GM23338 (cell line): ENCODE results near the gene PREP. TPM values are rescaled to one million over a fixed set of nuclear protein-coding genes. Genes with fewer than 3 reads are reported as not detected.

Experiments
- ATAC-seq: fragments of 200-7000 bp; cut with Tn5 transposase; 3 replicates; pipeline ENCODE4 v1.9.1; 2020
- DNase-seq: peaks from one replicate; pipeline ENCODE4 v3.0.0-alpha.2; 2015; ENCODE audit warnings: low spot score
- H2AFZ ChIP-seq: fragments of 200-600 bp; sonication (generic); 2 replicates; pipeline ENCODE4 v1.8.0; 2016; ENCODE audit warnings: antibody characterized with exemption, mild to moderate bottlenecking, moderate library complexity
- H3F3A ChIP-seq: fragments of 200-600 bp; sonication (generic); replicated peaks from 2 replicates; pipeline ENCODE4 v1.8.0; 2017; ENCODE audit warnings: antibody characterized with exemption, mixed run types, low read depth
- H3K27ac ChIP-seq: fragments of 200-600 bp; sonication (generic); 2 replicates; pipeline ENCODE4 v1.6.1; 2016; ENCODE audit warnings: low read depth
- H3K27me3 ChIP-seq: fragments of 200-600 bp; sonication (generic); 2 replicates; pipeline ENCODE4 v1.8.0; 2016; ENCODE audit warnings: mild to moderate bottlenecking, mixed run types, moderate library complexity; ENCODE audit not compliant: insufficient read depth
- H3K36me3 ChIP-seq: fragments of 200-600 bp; sonication (generic); 2 replicates; pipeline ENCODE4 v1.8.0; 2016; ENCODE audit warnings: mild to moderate bottlenecking; ENCODE audit not compliant: insufficient read depth
- H3K4me1 ChIP-seq: fragments of 200-600 bp; sonication (generic); 2 replicates; pipeline ENCODE4 v1.8.0; 2016; ENCODE audit warnings: mild to moderate bottlenecking, moderate library complexity; ENCODE audit not compliant: insufficient read depth
- H3K4me2 ChIP-seq: fragments of 200-600 bp; sonication (generic); 2 replicates; pipeline ENCODE4 v1.7.1; 2017; ENCODE audit warnings: mixed run types
- H3K4me3 ChIP-seq: fragments of 200-600 bp; sonication (generic); 2 replicates; pipeline ENCODE4 v1.6.1; 2016; ENCODE audit warnings: mixed run types
- H3K79me2 ChIP-seq: fragments of 200-600 bp; sonication (generic); replicated peaks from 2 replicates; pipeline ENCODE4 v1.8.0; 2017; ENCODE audit warnings: mild to moderate bottlenecking; ENCODE audit not compliant: insufficient read depth
- H3K9me2 ChIP-seq: fragments of 200-600 bp; sonication (generic); 2 replicates; pipeline ENCODE4 v1.8.0; 2017; ENCODE audit not compliant: insufficient read depth
- H4K20me1 ChIP-seq: fragments of 200-600 bp; sonication (generic); replicated peaks from 2 replicates; pipeline ENCODE4 v1.8.0; 2017; ENCODE audit warnings: mild to moderate bottlenecking; ENCODE audit not compliant: insufficient read depth
- H3K27ac Mint-ChIP-seq: 2 replicates; pipeline ENCODE4 v1.8.0; 2020; ENCODE audit warnings: inconsistent platforms, mild to moderate bottlenecking, moderate library complexity, mixed read lengths
- H3K27me3 Mint-ChIP-seq: 3 replicates; pipeline ENCODE4 v1.8.0; 2022; ENCODE audit warnings: low read depth, mild to moderate bottlenecking, moderate library complexity, mixed read lengths, inconsistent platforms; ENCODE audit not compliant: insufficient read depth, poor library complexity
- H3K36me3 Mint-ChIP-seq: 3 replicates; pipeline ENCODE4 v1.8.0; 2021; ENCODE audit warnings: low read depth, mild to moderate bottlenecking, inconsistent platforms, moderate library complexity, mixed read lengths
- H3K4me1 Mint-ChIP-seq: 3 replicates; pipeline ENCODE4 v1.8.0; 2020; ENCODE audit warnings: mild to moderate bottlenecking, inconsistent platforms, mixed read lengths
- H3K4me3 Mint-ChIP-seq: 3 replicates; pipeline ENCODE4 v1.8.0; 2021; ENCODE audit warnings: moderate library complexity, mild to moderate bottlenecking, inconsistent platforms, mixed read lengths
- H3K9me3 Mint-ChIP-seq: 3 replicates; pipeline ENCODE4 v1.8.0; 2020; ENCODE audit warnings: moderate library complexity, mild to moderate bottlenecking, inconsistent platforms, mixed read lengths
- CREB1 ChIP-seq: fragments of 250-450 bp; sonication (Bioruptor Pico); IDR thresholded peaks from 2 replicates; pipeline ENCODE4 v1.5.0; 2020; ENCODE audit warnings: low read depth, mild to moderate bottlenecking, moderate library complexity
- CTCF ChIP-seq, 2 experiments: fragments of 200-600 bp in 1 of 2; sonication (generic) in 1 of 2; conservative IDR thresholded peaks; 2 replicates each; pipeline versions ENCODE4 v1.5.1 to v1.6.1; 2016 to 2017; ENCODE audit warnings: antibody characterized with exemption in 2 of 2, low read depth in 2 of 2, mild to moderate bottlenecking in 2 of 2, moderate library complexity in 1 of 2
- ETS1 ChIP-seq: IDR thresholded peaks from 2 replicates; pipeline ENCODE4 v1.6.1; 2016; ENCODE audit warnings: antibody characterized with exemption
- EZH2 ChIP-seq: fragments of 200-600 bp; sonication (generic); IDR thresholded peaks from one replicate; pipeline ENCODE4 v1.8.0; 2017; ENCODE audit warnings: antibody characterized with exemption, mild to moderate bottlenecking, low read depth; ENCODE audit not compliant: unreplicated experiment
- EZH2phosphoT487 ChIP-seq: fragments of 200-600 bp; sonication (generic); IDR thresholded peaks from one replicate; pipeline ENCODE4 v1.8.1; 2018; ENCODE audit warnings: antibody characterized with exemption; ENCODE audit not compliant: unreplicated experiment
- JUNB ChIP-seq: IDR thresholded peaks from one replicate; pipeline ENCODE4 v1.6.1; 2016; ENCODE audit warnings: antibody characterized with exemption; ENCODE audit not compliant: unreplicated experiment
- NANOG ChIP-seq: IDR thresholded peaks from 2 replicates; pipeline ENCODE4 v1.6.1; 2016; ENCODE audit warnings: antibody characterized with exemption, borderline replicate concordance
- POLR2AphosphoS5 ChIP-seq: IDR thresholded peaks from 2 replicates; pipeline ENCODE4 v1.6.1; 2016; ENCODE audit warnings: antibody characterized with exemption, low read depth
- REST ChIP-seq: IDR thresholded peaks from one replicate; pipeline ENCODE4 v1.6.1; 2018; ENCODE audit warnings: antibody characterized with exemption; ENCODE audit not compliant: unreplicated experiment
- STAT1 ChIP-seq: IDR thresholded peaks from one replicate; pipeline ENCODE4 v1.6.1; 2016; ENCODE audit warnings: antibody characterized with exemption; ENCODE audit not compliant: unreplicated experiment
- ZNF114 ChIP-seq: fragments of 250-450 bp; sonication (Bioruptor Pico); IDR thresholded peaks from 2 replicates; pipeline ENCODE4 v1.5.0; 2020; ENCODE audit warnings: mild to moderate bottlenecking, moderate library complexity
- ZNF331 ChIP-seq: fragments of 250-450 bp; sonication (Bioruptor Pico); IDR thresholded peaks from 2 replicates; pipeline ENCODE4 v1.5.0; 2020; ENCODE audit warnings: low read depth, mild to moderate bottlenecking, moderate library complexity
- ZNF462 ChIP-seq: fragments of 250-450 bp; sonication (Bioruptor Pico); IDR thresholded peaks from 2 replicates; pipeline ENCODE4 v1.5.0; 2020; ENCODE audit warnings: mild to moderate bottlenecking, moderate library complexity
- polyA plus RNA-seq: library from polyadenylated mRNA; unstranded; fragments of >200 nt; fragmentation: Nextera tagmentation; extraction: Ambion mirVana; gene quantifications from 2 replicates; pipeline ENCODE4 v1.2.1, GENCODE V29; 2016
- total RNA-seq: library from RNA; depleted of rRNA; stranded (reverse); fragments of >200 nt; shearing (Covaris generic); gene quantifications from 2 replicates; pipeline ENCODE4 v1.2.3, GENCODE V29; 2014

Gene PREP
- total and polyA plus RNA-seq, 2 experiments from 2014 or later, result 28.5 to 52.7 TPM

- ATAC-seq, result no peak
Measured at GRCh38 chr6:105400501-105400900, 2.4 kb downstream of the PREP start.

More at GRCh38 chr6:105400501-105400900, 2.4 kb downstream of the PREP start:
- no peak overlapping the region for H3K27ac ChIP-seq
- Mint-ChIP-seq H3K4me3 (peak overlapping the region; percentile 14; the same call in 2 of the 3 replicates), H3K36me3 (peaks cover 13% of the 10 kb centered on the region), H3K4me1 (peaks cover 53% of the 10 kb centered on the region), H3K9me3 (no peaks in the 10 kb centered on the region), H3K27me3 (peaks cover 13% of the 10 kb centered on the region), H3K27ac (no peak overlapping the region; the same call in 1 of the 2 replicates)
- peaks cover 19% of the 10 kb centered on the region for H4K20me1 ChIP-seq
- peaks cover 55% of the 10 kb centered on the region for H3K79me2 ChIP-seq
- H3K4me1 ChIP-seq, result peaks cover 39% of the 10 kb centered on the region
- peak; percentile 27 for DNase-seq
- H3K4me2 ChIP-seq, result peak overlapping the region; percentile 95
- no peaks in the 10 kb centered on the region for H3K9me2 ChIP-seq
- 0 out of 2 replicates have a peak, but pooled peaks cover 3% of the 10 kb centered on the region for H3F3A ChIP-seq
- no peak overlapping the region for H2AFZ ChIP-seq
- H3K27me3 ChIP-seq, result no peaks in the 10 kb centered on the region
- H3K4me3 ChIP-seq, result 0 out of 2 replicates have a peak overlapping the region, but pooled peaks have one; percentile 98
- TF ChIP-seq EZH2 (no peak), ZNF331 (CRISPR knock-in tag) (no peak), ZNF462 (no peak), NANOG (no peak), ETS1 (no peak), CTCF (conservative IDR thresholded peaks at IDR 0.05; ENCODE audit: low read depth in 2 of 2) (no peak), CREB1 (CRISPR knock-in tag) (no peak), EZH2phosphoT487 (no peak), POLR2AphosphoS5 (no peak), JUNB (no peak), REST (no peak), ZNF114 (no peak), STAT1 (no peak)
- H3K36me3 ChIP-seq, result no peaks in the 10 kb centered on the region
